Adrenal gland (tissue), 12 donors: ENCODE results near the gene SPIRE1. TPM values are rescaled to one million over a fixed set of nuclear protein-coding genes. Genes with fewer than 3 reads are reported as not detected.

Source experiments
- DNase-seq, 7 donors: peaks; one replicate each; pipeline ENCODE4 v3.0.0-alpha.2; 2019 to 2020
- H3K27ac ChIP-seq, 5 donors: fragments of 200-600 bp; sonication (generic) in 4 of 5; 1 replicate in 3 of 5; 2 replicates in 2 of 5; pipeline versions ENCODE4 v1.5.1 to v1.8.0; 2016 to 2020; ENCODE audit warnings: mild to moderate bottlenecking in 1 of 5
- H3K27me3 ChIP-seq: fragments of 200-600 bp; 2 replicates; pipeline ENCODE4 v1.8.0; 2021
- H3K36me3 ChIP-seq, 2 donors: fragments of 200-600 bp; replicated peaks in 1 of 2; 1 replicate in 1 of 2; 2 replicates in 1 of 2; pipeline versions ENCODE4 v1.5.1 to v1.8.0; 2018 to 2022
- H3K4me1 ChIP-seq, 2 donors: fragments of 200-600 bp; replicated peaks in 1 of 2; 1 replicate in 1 of 2; 2 replicates in 1 of 2; pipeline versions ENCODE4 v1.5.1 to v1.8.0; 2018 to 2021
- H3K4me3 ChIP-seq, 4 donors: fragments of 200-600 bp; sonication (generic) in 3 of 4; one replicate each; pipeline ENCODE4 v1.5.1; 2016 to 2018
- H3K9me3 ChIP-seq, 3 donors: fragments of 200-600 bp; sonication (generic) in 1 of 3; replicated peaks in 1 of 3; 1 replicate in 2 of 3; 2 replicates in 1 of 3; pipeline versions ENCODE4 v1.5.1 to v1.8.0; 2016 to 2021
- POLR2A ChIP-seq, 2 donors: fragments of 450-650 bp; IDR thresholded peaks; one replicate each; pipeline ENCODE4 v1.6.1; 2017; ENCODE audit warnings: antibody characterized with exemption in 2 of 2, mild to moderate bottlenecking in 2 of 2, moderate library complexity in 1 of 2
- WGBS, 4 donors: extraction: QIAGEN DNeasy Blood & Tissue Kit in 2 of 4; methylation state at CpG; one replicate each; pipeline versions ENCODE4 v1.1.5 to v1.1.7; 2013 to 2017; 5-methylcytosine and 5-hydroxymethylcytosine counted together
- intact Hi-C, 2 donors: fragments of 100-400 bp; cut with DNase I; formaldehyde crosslinking; loops; one replicate each; pipeline versions ENCODE4 v1.14.1 to v1.15.0; 2022 to 2023
- polyA plus RNA-seq, 3 donors: library from polyadenylated mRNA; stranded (reverse); fragments of 200-250 nt in 2 of 3; fragments of 350-450 nt in 1 of 3; fragmentation: Illumina TruSeq in 1 of 3; extraction: RNeasy Lipid Tissue Mini Kit (QIAGEN cat#74804) in 1 of 3; gene quantifications; one replicate each; pipeline ENCODE4 v1.2.3, GENCODE V29; 2013 to 2014
- total RNA-seq, 9 donors: library from RNA; depleted of rRNA in 4 of 9; stranded (reverse); fragments of >200 nt in 4 of 9; fragments of 120-200 nt in 1 of 9; fragmentation: NEBNext Ultra II Directional in 1 of 9; extraction: Animal tissue kit (Norgen Biotek cat#: 25700) in 1 of 9; gene quantifications; one replicate each; pipeline versions ENCODE4 v1.1.0 to v1.2.4, GENCODE V29; 2013 to 2023
- TF ChIP-seq, protein P1 (sequence below), 6 experiments: fragments of 450-650 bp in 4 of 6; fragments of 200-600 bp in 2 of 6; sonication (generic) in 1 of 6; IDR thresholded peaks; 1 replicate in 5 of 6; 2 replicates in 1 of 6; pipeline versions ENCODE4 v1.5.1 to v1.8.0; 2016 to 2021; ENCODE audit warnings: antibody characterized with exemption in 6 of 6, mild to moderate bottlenecking in 2 of 6, moderate library complexity in 1 of 6
- donor health status: healthy with polysubstance abuse.
- donor health status: Bipolar disorder and iron deficiency.
- donor health status: DM: yes; HTN: yes; CAD: no.
- donor health status: DM: no; HTN: no; CAD: no.
- donor health status: DM: no; HTN: no; CAD: no.
- donor health status: DM: yes; HTN: yes; CAD: no.

SPIRE1 gene
- total and polyA plus RNA-seq, 12 donors: 11.7 to 74.0 (median 45.6) TPM

DNA sequence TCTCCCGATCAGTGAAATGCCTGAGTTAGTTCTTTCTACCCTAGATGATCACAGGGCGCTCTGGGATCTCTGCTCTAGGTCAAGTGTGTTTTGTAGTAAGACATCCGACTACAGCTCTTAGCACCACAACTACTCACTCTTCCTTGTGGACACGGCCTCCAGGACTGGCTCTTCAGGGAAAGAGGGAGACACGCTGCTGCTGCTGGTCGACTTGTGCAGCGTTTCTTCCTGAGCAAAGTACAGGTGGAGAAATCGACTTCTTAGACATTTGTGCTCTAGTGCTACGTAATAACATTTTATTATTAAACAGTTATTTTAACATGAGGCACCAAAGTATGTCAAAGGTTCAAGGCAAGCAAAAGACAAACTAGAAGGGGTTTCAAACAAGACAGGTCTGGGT is 193.2 kb downstream of the SPIRE1 start:
- TF ChIP-seq, protein P1, sequence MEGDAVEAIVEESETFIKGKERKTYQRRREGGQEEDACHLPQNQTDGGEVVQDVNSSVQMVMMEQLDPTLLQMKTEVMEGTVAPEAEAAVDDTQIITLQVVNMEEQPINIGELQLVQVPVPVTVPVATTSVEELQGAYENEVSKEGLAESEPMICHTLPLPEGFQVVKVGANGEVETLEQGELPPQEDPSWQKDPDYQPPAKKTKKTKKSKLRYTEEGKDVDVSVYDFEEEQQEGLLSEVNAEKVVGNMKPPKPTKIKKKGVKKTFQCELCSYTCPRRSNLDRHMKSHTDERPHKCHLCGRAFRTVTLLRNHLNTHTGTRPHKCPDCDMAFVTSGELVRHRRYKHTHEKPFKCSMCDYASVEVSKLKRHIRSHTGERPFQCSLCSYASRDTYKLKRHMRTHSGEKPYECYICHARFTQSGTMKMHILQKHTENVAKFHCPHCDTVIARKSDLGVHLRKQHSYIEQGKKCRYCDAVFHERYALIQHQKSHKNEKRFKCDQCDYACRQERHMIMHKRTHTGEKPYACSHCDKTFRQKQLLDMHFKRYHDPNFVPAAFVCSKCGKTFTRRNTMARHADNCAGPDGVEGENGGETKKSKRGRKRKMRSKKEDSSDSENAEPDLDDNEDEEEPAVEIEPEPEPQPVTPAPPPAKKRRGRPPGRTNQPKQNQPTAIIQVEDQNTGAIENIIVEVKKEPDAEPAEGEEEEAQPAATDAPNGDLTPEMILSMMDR (IDR thresholded peaks at IDR 0.05): no peak
- no peak for TF ChIP-seq POLR2A (IDR thresholded peaks at IDR 0.05)
- Histone ChIP-seq H3K9me3 (no peaks in the 10 kb centered on the region), H3K36me3 (peaks cover 0 to 28% of the 10 kb centered on the region in 2 donors), H3K27me3 (no peaks in the 10 kb centered on the region), H3K4me1 (peaks cover 4 to 23% of the 10 kb centered on the region in 2 donors), H3K27ac (no peak overlapping the region), H3K4me3 (no peak overlapping the region)
- WGBS, 4 donors: 92 to 94% (median 93%) methylated on average over 9 of the region's 9 CpGs
- intact Hi-C loops: no loop called here
- no peak for DNase-seq

DNA sequence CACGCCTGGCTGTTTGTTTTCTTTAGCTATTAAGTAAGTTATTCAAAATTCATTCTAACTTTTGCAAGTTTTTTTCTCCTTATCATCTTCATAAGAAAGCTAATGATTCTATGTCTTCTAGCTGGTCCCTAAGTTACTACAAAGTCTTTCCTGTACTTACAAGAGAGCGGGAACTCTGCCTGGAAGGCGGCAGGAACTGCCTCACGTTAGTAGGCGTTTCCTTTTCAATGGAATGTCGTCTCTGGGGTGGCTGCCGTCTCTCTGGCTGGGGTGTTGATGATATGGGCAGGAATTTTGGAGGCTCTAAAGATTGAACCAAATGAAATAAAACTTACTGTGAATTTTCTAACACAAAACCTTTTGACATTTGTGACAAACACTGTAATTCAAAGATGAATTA is 194.7 kb downstream of the SPIRE1 start:
- TF ChIP-seq POLR2A (IDR thresholded peaks at IDR 0.05): no peak
- TF ChIP-seq, protein P1 (IDR thresholded peaks at IDR 0.05): no peak
- intact Hi-C loops: no loop called here
- H3K9me3 ChIP-seq: no peaks in the 10 kb centered on the region
- H3K36me3 ChIP-seq: peaks cover 0 to 28% of the 10 kb centered on the region in 2 donors
- WGBS, 4 donors: 82 to 88% (median 87%) methylated on average over 7 of the region's 7 CpGs
- DNase-seq: no peak
- H3K27ac ChIP-seq: no peak overlapping the region
- no peak overlapping the region for H3K4me3 ChIP-seq
- H3K27me3 ChIP-seq: no peaks in the 10 kb centered on the region
- H3K4me1 ChIP-seq: peaks cover 3 to 34% of the 10 kb centered on the region in 2 donors

DNA sequence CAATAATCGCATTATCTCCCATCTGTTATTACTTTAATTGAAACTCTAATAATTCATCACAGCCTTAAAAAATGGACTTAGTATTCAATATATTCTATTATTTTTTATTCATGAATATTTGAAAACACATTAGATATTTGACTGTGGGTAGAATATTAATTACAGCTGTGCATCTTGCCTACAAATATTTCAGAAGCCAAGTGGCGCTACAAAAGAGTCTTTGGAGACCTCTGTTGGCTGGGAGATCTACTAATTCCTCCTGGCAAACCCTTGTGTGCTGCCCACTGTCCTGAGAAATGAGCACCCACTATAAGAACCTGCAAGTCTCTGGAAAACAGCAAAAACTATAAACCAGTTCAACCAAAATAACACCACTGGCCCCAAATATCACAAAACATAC is 195.7 kb downstream of the SPIRE1 start:
- H3K36me3 ChIP-seq: peaks cover 0 to 28% of the 10 kb centered on the region in 2 donors
- H3K27me3 ChIP-seq: no peaks in the 10 kb centered on the region
- no peaks in the 10 kb centered on the region for H3K9me3 ChIP-seq
- 93 to 96% (median 96%) methylated on average over 2 of the region's 2 CpGs for WGBS, 4 donors
- TF ChIP-seq POLR2A (IDR thresholded peaks at IDR 0.05): no peak
- TF ChIP-seq, protein P1 (IDR thresholded peaks at IDR 0.05): no peak
- H3K27ac ChIP-seq: no peak overlapping the region
- intact Hi-C loops: no loop called here
- DNase-seq: no peak
- H3K4me1 ChIP-seq: peaks cover 3 to 35% of the 10 kb centered on the region in 2 donors
- no peak overlapping the region for H3K4me3 ChIP-seq

DNA sequence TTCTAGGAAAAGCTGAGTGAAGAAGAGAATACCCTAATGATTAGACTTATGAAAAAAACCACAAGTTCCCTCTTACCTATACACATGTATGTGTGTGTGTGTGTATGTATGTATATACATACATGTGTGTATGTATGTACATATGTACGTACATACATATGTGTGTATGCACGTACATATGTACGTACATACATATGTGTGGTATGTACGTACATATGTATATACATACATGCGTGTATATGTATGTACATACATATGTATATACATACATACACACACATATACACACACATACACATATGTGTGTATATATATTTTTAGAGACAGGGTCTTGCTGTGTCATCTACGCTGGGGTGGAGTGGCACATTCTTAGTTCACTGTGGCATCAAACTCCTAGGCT is 196.6 kb downstream of the SPIRE1 start:
- H3K4me1 ChIP-seq: peaks cover 3 to 35% of the 10 kb centered on the region in 2 donors
- no peak overlapping the region for H3K4me3 ChIP-seq
- TF ChIP-seq, protein P1 (IDR thresholded peaks at IDR 0.05): no peak
- TF ChIP-seq POLR2A (IDR thresholded peaks at IDR 0.05): no peak
- DNase-seq: no peak
- intact Hi-C loops: no loop called here
- H3K36me3 ChIP-seq: peaks cover 0 to 28% of the 10 kb centered on the region in 2 donors
- H3K27ac ChIP-seq: peak overlapping the region in 3 of 5 donors; percentile 1 to 82 (median 39)
- H3K27me3 ChIP-seq: no peaks in the 10 kb centered on the region
- WGBS, 4 donors: 54 to 86% (median 72%) methylated on average over 6 of the region's 6 CpGs
- no peaks in the 10 kb centered on the region for H3K9me3 ChIP-seq
